CD4-positive, alpha-beta memory T cell (primary cell): ENCODE data around the gene ZDHHC20. TPM values are rescaled to one million over a fixed set of nuclear protein-coding genes. Genes with fewer than 3 reads are reported as not detected.

Experiments used
- CTCF ChIA-PET: fragments of 350-600 bp; sonication (Branson Sonifier 250); formaldehyde crosslinking; loops from one replicate; lab custom pipeline; 2021; ENCODE audit warnings: inconsistent platforms; ENCODE audit not compliant: partially characterized antibody; lab: Charles Lee
- POLR2A ChIA-PET: fragments of 350-600 bp; sonication (Branson Sonifier 250); formaldehyde crosslinking; loops from one replicate; lab custom pipeline; 2021; ENCODE audit not compliant: partially characterized antibody; lab: Charles Lee
- DNase-seq, 5 donors: peaks; one replicate each; pipeline versions ENCODE4 v3.0.0 to v3.0.0-alpha.2; 2020 to 2022; ENCODE audit warnings: mixed read lengths in 1 of 5
- H3K27ac ChIP-seq: one replicate; pipeline ENCODE4 v1.7.0; 2013; ENCODE audit warnings: low read depth, low read length
- H3K27me3 ChIP-seq: 2 replicates; pipeline ENCODE4 v1.7.0; 2013; ENCODE audit warnings: mild to moderate bottlenecking, low read length, moderate library complexity; ENCODE audit not compliant: insufficient read depth
- H3K36me3 ChIP-seq: 2 replicates; pipeline ENCODE4 v1.7.0; 2013; ENCODE audit warnings: mild to moderate bottlenecking, low read length, moderate library complexity; ENCODE audit not compliant: insufficient read depth
- H3K4me1 ChIP-seq: 2 replicates; pipeline ENCODE4 v1.7.0; 2013; ENCODE audit warnings: mild to moderate bottlenecking, low read length, moderate library complexity; ENCODE audit not compliant: insufficient read depth
- H3K4me3 ChIP-seq, 2 donors: one replicate each; pipeline ENCODE4 v1.7.0; 2013; ENCODE audit warnings: low read length in 2 of 2, mild to moderate bottlenecking in 1 of 2
- H3K9me3 ChIP-seq, 2 donors: one replicate each; pipeline ENCODE4 v1.7.0; 2013; ENCODE audit warnings: low read length in 2 of 2, control low read depth in 1 of 2; ENCODE audit not compliant: control insufficient read depth in 1 of 2
- H3K27ac Mint-ChIP-seq, 7 donors: one replicate each; pipeline ENCODE4 v1.8.0; 2020 to 2021; ENCODE audit warnings: mixed read lengths in 7 of 7, mild to moderate bottlenecking in 6 of 7, inconsistent platforms in 3 of 7, moderate library complexity in 3 of 7
- H3K27me3 Mint-ChIP-seq, 2 donors: one replicate each; pipeline ENCODE4 v1.8.0; 2020 to 2021; ENCODE audit warnings: mixed read lengths in 2 of 2
- H3K36me3 Mint-ChIP-seq, 2 donors: one replicate each; pipeline ENCODE4 v1.8.0; 2020 to 2021; ENCODE audit warnings: mixed read lengths in 2 of 2, inconsistent platforms in 1 of 2, mild to moderate bottlenecking in 1 of 2
- H3K4me1 Mint-ChIP-seq, 4 donors: one replicate each; pipeline ENCODE4 v1.8.0; 2020 to 2021; ENCODE audit warnings: mixed read lengths in 4 of 4, mild to moderate bottlenecking in 1 of 4
- H3K4me3 Mint-ChIP-seq, 8 donors: one replicate each; pipeline ENCODE4 v1.8.0; 2020 to 2021; ENCODE audit warnings: mixed read lengths in 8 of 8, mild to moderate bottlenecking in 7 of 8, moderate library complexity in 6 of 8, inconsistent platforms in 3 of 8
- H3K9me3 Mint-ChIP-seq, 8 donors: one replicate each; pipeline ENCODE4 v1.8.0; 2020 to 2021; ENCODE audit warnings: mixed read lengths in 8 of 8, mild to moderate bottlenecking in 5 of 8, inconsistent platforms in 3 of 8, moderate library complexity in 1 of 8
- intact Hi-C: fragments of 100-400 bp; cut with micrococcal nuclease; formaldehyde crosslinking; loops from one replicate; pipeline ENCODE4 v1.15.1; 2023
- polyA plus RNA-seq, 2 donors: library from polyadenylated mRNA; unstranded; fragments of 300-500 nt; fragmentation: Illumina TruSeq; gene quantifications; one replicate each; pipeline ENCODE4 v1.2.3, GENCODE V29; 2021
- total RNA-seq, 2 experiments: library from RNA; stranded (reverse); gene quantifications; one replicate each; pipeline ENCODE4 v1.2.3, GENCODE V29; 2021

Gene ZDHHC20
- total and polyA plus RNA-seq, 4 experiments from 2014 or later, result 29.4 to 72.3 (median 51.8) TPM

DNA sequence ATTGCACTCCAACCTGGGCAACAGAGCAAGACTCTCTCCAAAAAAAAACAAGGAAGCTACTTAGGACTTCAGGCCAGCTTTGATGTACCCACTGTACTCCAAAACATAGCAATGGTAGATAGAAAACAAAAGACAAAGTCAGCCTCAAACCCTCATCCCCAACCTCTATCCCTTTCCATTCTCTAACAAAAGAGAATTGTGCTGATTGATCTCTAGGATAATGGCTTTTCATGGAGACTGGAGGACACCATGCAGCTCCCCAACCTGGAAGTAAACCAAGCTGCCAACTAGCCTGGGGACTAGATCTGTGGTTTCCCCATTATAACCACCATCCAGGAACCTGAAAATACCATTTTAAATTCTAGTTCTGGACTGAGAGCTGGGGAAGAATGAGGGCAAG is 4.3 kb upstream of the ZDHHC20 start:
- Mint-ChIP-seq H3K27ac (no peak overlapping the region), H3K9me3 (peaks cover 0 to 4% (median 0%) of the 10 kb centered on the region in 8 donors), H3K4me1 (peaks cover 2 to 19% (median 8%) of the 10 kb centered on the region in 4 donors), H3K36me3 (peaks cover 0 to 2% of the 10 kb centered on the region in 2 donors), H3K27me3 (no peaks in the 10 kb centered on the region), H3K4me3 (no peak overlapping the region)
- no peaks in the 10 kb centered on the region for H3K36me3 ChIP-seq
- no peaks in the 10 kb centered on the region for H3K27me3 ChIP-seq
- POLR2A ChIA-PET, result no interaction called here
- no peak overlapping the region for H3K27ac ChIP-seq
- H3K4me1 ChIP-seq, result peaks cover 7% of the 10 kb centered on the region
- intact Hi-C loops, result no loop called here
- CTCF ChIA-PET, result interaction anchor here (1.8 to 7.9 kb wide), 2 partner anchors 12 to 166 kb away, joined by 9 to 72 read pairs; no protein-coding TSS in a partner anchor
- H3K4me3 ChIP-seq, result no peak overlapping the region
- no peaks in the 10 kb centered on the region for H3K9me3 ChIP-seq
- DNase-seq, result no peak

DNA sequence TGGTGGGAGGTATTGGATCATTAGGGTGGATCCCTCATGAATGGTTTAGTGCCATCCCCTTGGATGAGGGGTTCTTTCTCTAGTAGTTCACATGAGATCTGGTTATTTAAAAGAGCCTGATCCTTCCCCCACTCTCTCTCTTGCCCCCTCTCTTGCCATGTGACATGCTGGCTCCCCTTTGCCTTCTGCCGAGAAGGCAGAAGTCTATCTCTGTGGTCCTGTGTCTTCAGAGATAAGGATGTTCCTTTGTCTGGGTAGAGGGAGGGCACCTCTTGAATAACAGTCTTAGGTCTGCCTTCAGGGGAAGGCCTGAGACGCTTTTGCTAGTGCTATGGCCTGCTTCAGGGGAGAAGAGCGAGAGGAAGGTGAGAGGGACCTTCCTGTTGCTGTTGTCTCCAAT is 2.0 kb upstream of the ZDHHC20 start:
- intact Hi-C loops, result no loop called here
- Mint-ChIP-seq H3K4me1 (peaks cover 18 to 41% (median 25%) of the 10 kb centered on the region in 4 donors), H3K4me3 (peak overlapping the region in 6 of 8 donors; percentile 25 to 94 (median 66)), H3K27ac (peak overlapping the region in 2 of 7 donors; percentile 52 to 84), H3K9me3 (peaks cover 0 to 2% (median 0%) of the 10 kb centered on the region in 8 donors), H3K36me3 (peaks cover 0 to 6% of the 10 kb centered on the region in 2 donors), H3K27me3 (no peaks in the 10 kb centered on the region)
- H3K9me3 ChIP-seq, result no peaks in the 10 kb centered on the region
- H3K27ac ChIP-seq, result no peak overlapping the region
- no peaks in the 10 kb centered on the region for H3K27me3 ChIP-seq
- H3K36me3 ChIP-seq, result no peaks in the 10 kb centered on the region
- POLR2A ChIA-PET, result no interaction called here
- peaks cover 28% of the 10 kb centered on the region for H3K4me1 ChIP-seq
- H3K4me3 ChIP-seq, result no peak overlapping the region
- CTCF ChIA-PET, result interaction anchor here (1.0 to 7.9 kb wide), 2 partner anchors 15 to 164 kb away, joined by 4 to 72 read pairs; no protein-coding TSS in a partner anchor
- no peak for DNase-seq

DNA sequence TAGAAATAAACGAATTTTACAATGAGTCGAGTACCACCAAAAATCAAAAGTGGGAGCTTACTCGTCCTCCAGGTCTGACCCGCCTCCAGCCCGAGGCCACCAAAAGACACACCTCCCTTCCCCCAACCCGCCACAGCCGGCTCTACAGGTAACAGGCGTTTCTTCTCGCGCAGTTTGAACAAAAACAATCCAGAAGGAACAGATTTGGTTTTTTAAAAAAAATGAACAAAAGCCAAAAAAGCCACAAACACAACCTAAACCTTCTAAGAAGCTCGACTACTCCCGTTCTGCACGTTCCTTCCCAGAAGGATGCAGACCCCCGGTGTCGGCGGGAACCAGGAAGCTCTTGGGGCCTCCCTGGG is 671 bp downstream of the ZDHHC20 start:
- peak; percentile 39 to 63 (median 43) for DNase-seq
- H3K27ac Mint-ChIP-seq, result peak overlapping the region; percentile 84 to 95 (median 93)
- ChIA-PET POLR2A (interaction anchor here (1.0 to 2.9 kb wide), 12 partner anchors 9 to 982 kb away, joined by 4 to 24 read pairs (median 6); partner anchors contain the start of genes MICU2, MRPL57 and SKA3), CTCF (interaction anchor here (0.7 to 7.9 kb wide), 4 partner anchors 17 to 114 kb away, joined by 3 to 72 read pairs (median 4); no protein-coding TSS in a partner anchor)
- no peaks in the 10 kb centered on the region for H3K9me3 ChIP-seq
- peaks cover 46% of the 10 kb centered on the region for H3K4me1 ChIP-seq
- peak overlapping the region; percentile 34 to 72 for H3K4me3 ChIP-seq
- H3K36me3 ChIP-seq, result no peaks in the 10 kb centered on the region
- H3K27ac ChIP-seq, result peak overlapping the region; percentile 86
- H3K4me1 Mint-ChIP-seq, result peaks cover 30 to 58% (median 43%) of the 10 kb centered on the region in 4 donors
- H3K27me3 ChIP-seq, result no peaks in the 10 kb centered on the region
- peak overlapping the region; percentile 92 to 95 (median 94) for H3K4me3 Mint-ChIP-seq
- intact Hi-C loops, result loop anchor here (2.0 to 5.0 kb wide), 8 partner anchors 18 to 1919 kb away; partner anchors contain the start of genes EEF1AKMT1, FGF9, MRPL57 and SKA3
- H3K9me3 Mint-ChIP-seq, result peaks cover 0 to 3% (median 0%) of the 10 kb centered on the region in 8 donors
- H3K36me3 Mint-ChIP-seq, result peaks cover 11% of the 10 kb centered on the region in 2 donors
- H3K27me3 Mint-ChIP-seq, result no peaks in the 10 kb centered on the region

DNA sequence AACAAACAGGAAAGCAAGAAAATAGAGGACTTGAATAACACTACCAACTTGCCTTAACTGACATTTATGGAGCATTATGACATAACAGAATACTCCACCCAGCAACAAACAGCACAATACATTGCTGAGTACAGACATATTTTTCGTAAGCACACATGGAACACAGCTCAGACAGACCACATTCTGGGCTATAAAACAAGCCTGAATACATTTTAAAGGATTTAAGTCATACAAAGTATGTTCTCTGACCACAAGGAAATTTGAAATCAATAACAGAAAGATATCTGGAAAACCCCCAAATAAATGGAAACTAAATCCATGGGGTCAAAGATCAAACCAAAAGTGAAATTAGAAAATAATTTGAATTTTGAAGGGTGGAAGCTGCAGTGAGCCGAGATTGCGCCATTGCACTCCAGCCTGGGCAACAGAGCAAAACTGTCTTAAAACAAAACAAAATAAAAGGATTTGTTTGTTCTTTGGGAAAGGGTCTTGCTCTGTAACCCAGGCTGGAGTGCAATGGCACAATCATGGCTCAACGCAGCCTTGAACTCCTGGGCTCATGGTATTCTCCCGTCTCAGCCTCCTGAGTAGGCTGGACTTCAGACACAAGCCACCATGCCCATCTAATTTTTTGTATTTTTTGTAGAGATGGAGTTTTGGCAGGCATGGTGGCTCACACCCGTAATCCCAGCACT is 5.6 kb downstream of the ZDHHC20 start:
- DNase-seq, result no peak
- ChIA-PET CTCF (no interaction called here), POLR2A (no interaction called here)
- Mint-ChIP-seq H3K9me3 (peaks cover 0 to 5% (median 0%) of the 10 kb centered on the region in 8 donors), H3K4me1 (peaks cover 50 to 74% (median 60%) of the 10 kb centered on the region in 4 donors), H3K36me3 (peaks cover 16% of the 10 kb centered on the region in 2 donors), H3K27ac (no peak overlapping the region), H3K4me3 (peak overlapping the region in 4 of 8 donors; percentile 6 to 56 (median 8)), H3K27me3 (no peaks in the 10 kb centered on the region)
- intact Hi-C loops, result no loop called here
- Histone ChIP-seq H3K27ac (no peak overlapping the region), H3K27me3 (no peaks in the 10 kb centered on the region), H3K4me1 (peaks cover 58% of the 10 kb centered on the region), H3K4me3 (no peak overlapping the region), H3K36me3 (no peaks in the 10 kb centered on the region), H3K9me3 (no peaks in the 10 kb centered on the region)

DNA sequence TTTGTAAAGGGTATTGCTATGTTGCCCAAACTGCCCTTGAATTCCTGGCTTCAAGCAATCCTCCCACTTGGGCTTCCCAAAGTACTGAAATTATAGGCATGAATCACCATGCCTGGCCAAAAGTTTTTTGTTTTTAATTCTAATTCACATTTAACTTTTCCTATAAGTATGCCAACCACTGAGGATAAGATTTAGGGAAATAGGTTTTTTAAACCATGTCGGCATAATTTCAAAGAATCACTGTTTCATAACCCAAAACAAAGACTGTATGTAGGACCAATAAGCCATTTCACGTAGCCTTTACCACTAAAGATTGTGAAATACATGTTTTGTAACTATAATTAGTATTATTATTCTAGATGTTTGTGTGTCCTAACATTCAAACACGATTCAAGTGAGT is 8.2 kb downstream of the ZDHHC20 start:
- CTCF ChIA-PET, result interaction anchor here (1.4 kb wide), 1 partner anchor 62 kb away, joined by 3 read pairs; no protein-coding TSS in a partner anchor
- DNase-seq, result no peak
- Histone ChIP-seq H3K9me3 (no peaks in the 10 kb centered on the region), H3K27me3 (no peaks in the 10 kb centered on the region), H3K27ac (no peak overlapping the region), H3K36me3 (no peaks in the 10 kb centered on the region), H3K4me1 (peaks cover 44% of the 10 kb centered on the region), H3K4me3 (no peak overlapping the region)
- peaks cover 17 to 22% of the 10 kb centered on the region in 2 donors for H3K36me3 Mint-ChIP-seq
- H3K27me3 Mint-ChIP-seq, result no peaks in the 10 kb centered on the region
- POLR2A ChIA-PET, result no interaction called here
- H3K27ac Mint-ChIP-seq, result no peak overlapping the region
- intact Hi-C loops, result no loop called here
- no peak overlapping the region for H3K4me3 Mint-ChIP-seq
- H3K4me1 Mint-ChIP-seq, result peaks cover 42 to 66% (median 52%) of the 10 kb centered on the region in 4 donors
- peaks cover 0 to 5% (median 0%) of the 10 kb centered on the region in 8 donors for H3K9me3 Mint-ChIP-seq

DNA sequence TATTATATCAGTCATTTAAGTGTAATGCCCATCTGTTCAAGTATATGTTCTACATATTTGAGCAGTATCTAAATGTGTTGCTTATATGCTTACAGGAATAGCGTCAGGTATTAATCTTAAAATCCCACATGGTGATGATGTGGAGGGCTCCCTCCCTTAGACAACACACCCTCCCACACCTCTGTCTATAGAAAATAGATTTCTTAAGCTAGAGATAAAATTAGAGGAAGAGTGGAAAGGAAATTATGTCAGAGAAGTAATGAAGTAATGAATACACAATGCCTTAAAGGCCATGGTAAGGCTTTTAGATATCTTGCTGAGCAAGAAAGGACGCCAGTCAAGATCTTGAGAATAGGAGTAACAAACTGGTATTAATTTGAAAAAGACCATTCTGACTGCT is 12.4 kb downstream of the ZDHHC20 start:
- H3K4me1 Mint-ChIP-seq, result peaks cover 35 to 55% (median 46%) of the 10 kb centered on the region in 4 donors
- peak overlapping the region in 1 of 8 donors; percentile 19 for H3K4me3 Mint-ChIP-seq
- peaks cover 22% of the 10 kb centered on the region for H3K4me1 ChIP-seq
- H3K27ac Mint-ChIP-seq, result peak overlapping the region in 4 of 7 donors; percentile 3 to 29 (median 15)
- H3K9me3 Mint-ChIP-seq, result peaks cover 0 to 1% (median 0%) of the 10 kb centered on the region in 8 donors
- no peak for DNase-seq
- ChIA-PET CTCF (no interaction called here), POLR2A (no interaction called here)
- H3K36me3 Mint-ChIP-seq, result peaks cover 9 to 10% of the 10 kb centered on the region in 2 donors
- no peaks in the 10 kb centered on the region for H3K9me3 ChIP-seq
- intact Hi-C loops, result no loop called here
- H3K27me3 Mint-ChIP-seq, result no peaks in the 10 kb centered on the region
- H3K27ac ChIP-seq, result no peak overlapping the region
- H3K4me3 ChIP-seq, result no peak overlapping the region
- no peaks in the 10 kb centered on the region for H3K36me3 ChIP-seq
- no peaks in the 10 kb centered on the region for H3K27me3 ChIP-seq

DNA sequence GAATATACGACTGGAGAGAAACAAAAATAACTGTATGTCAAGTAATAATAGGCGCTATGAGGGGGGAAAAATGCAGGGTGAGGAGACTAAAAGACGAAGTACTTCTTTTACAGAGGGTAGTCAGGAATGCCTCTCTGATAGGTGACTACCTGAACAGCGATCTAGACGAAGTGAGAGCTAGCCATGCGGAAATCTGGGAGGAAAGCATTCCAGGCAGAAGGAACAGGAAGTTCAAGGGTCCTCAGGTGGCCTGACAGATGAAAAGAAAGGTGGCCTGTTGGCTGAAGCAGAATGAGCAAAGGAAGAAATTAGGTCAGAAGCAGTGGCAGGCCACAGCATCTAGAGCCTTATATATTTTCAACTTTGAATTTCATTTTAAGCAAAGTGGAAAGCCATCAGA is 13.3 kb downstream of the ZDHHC20 start:
- ChIA-PET POLR2A (interaction anchor here (0.9 to 1.0 kb wide), 2 partner anchors 10 to 20 kb away, joined by 3 read pairs; no protein-coding TSS in a partner anchor), CTCF (no interaction called here)
- Histone ChIP-seq H3K9me3 (no peaks in the 10 kb centered on the region), H3K27ac (no peak overlapping the region), H3K27me3 (no peaks in the 10 kb centered on the region), H3K4me1 (peaks cover 19% of the 10 kb centered on the region), H3K4me3 (no peak overlapping the region), H3K36me3 (no peaks in the 10 kb centered on the region)
- Mint-ChIP-seq H3K27ac (peak overlapping the region in 2 of 7 donors; percentile 33 to 57), H3K4me1 (peaks cover 37 to 61% (median 49%) of the 10 kb centered on the region in 4 donors), H3K4me3 (peak overlapping the region in 2 of 8 donors; percentile 6 to 14), H3K27me3 (no peaks in the 10 kb centered on the region), H3K9me3 (peaks cover 0 to 2% (median 0%) of the 10 kb centered on the region in 8 donors), H3K36me3 (peaks cover 10% of the 10 kb centered on the region in 2 donors)
- intact Hi-C loops, result no loop called here
- DNase-seq, result no peak
